Body of pancreas (tissue), 4 donors: Measurements from ENCODE around the gene TARS1.

Source experiments
- POLR2A ChIP-seq, 3 donors: fragments of 450-650 bp; IDR thresholded peaks; one replicate each; pipeline ENCODE4 v1.6.1; 2016; ENCODE audit warnings: antibody characterized with exemption in 3 of 3, mild to moderate bottlenecking in 2 of 3
- TF ChIP-seq, protein P1 (sequence below), 7 experiments: fragments of 450-650 bp in 4 of 7; fragments of 200-600 bp in 3 of 7; sonication (generic) in 3 of 7; IDR thresholded peaks; one replicate each; pipeline ENCODE4 v1.5.1; 2016 to 2019; ENCODE audit warnings: antibody characterized with exemption in 7 of 7

DNA sequence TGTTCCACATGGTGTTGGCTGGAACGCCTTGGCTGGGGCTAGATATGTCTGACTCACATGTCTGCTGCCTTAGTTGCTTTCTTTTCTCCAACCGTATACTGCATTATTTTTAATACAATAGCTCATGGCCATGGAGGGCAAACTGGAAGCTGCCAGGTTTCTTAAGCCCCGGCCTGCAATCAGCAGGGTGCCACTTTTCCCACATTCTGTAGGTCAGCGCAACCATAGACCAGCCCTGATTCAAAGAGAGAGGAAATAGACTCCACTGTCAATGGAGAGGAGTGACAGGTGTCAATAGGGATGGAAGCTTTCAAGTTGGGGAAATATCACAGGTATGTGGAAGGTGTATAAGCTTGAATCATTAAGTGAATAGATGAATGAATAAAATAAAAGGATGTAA is 60.5 kb downstream of the TARS1 start:
- TF ChIP-seq, protein P1, sequence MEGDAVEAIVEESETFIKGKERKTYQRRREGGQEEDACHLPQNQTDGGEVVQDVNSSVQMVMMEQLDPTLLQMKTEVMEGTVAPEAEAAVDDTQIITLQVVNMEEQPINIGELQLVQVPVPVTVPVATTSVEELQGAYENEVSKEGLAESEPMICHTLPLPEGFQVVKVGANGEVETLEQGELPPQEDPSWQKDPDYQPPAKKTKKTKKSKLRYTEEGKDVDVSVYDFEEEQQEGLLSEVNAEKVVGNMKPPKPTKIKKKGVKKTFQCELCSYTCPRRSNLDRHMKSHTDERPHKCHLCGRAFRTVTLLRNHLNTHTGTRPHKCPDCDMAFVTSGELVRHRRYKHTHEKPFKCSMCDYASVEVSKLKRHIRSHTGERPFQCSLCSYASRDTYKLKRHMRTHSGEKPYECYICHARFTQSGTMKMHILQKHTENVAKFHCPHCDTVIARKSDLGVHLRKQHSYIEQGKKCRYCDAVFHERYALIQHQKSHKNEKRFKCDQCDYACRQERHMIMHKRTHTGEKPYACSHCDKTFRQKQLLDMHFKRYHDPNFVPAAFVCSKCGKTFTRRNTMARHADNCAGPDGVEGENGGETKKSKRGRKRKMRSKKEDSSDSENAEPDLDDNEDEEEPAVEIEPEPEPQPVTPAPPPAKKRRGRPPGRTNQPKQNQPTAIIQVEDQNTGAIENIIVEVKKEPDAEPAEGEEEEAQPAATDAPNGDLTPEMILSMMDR (IDR thresholded peaks at IDR 0.05), result no peak
- no peak for TF ChIP-seq POLR2A (IDR thresholded peaks at IDR 0.05)
